SHP77 (cell line): ENCODE data around the gene PRODH2.

Experiments used
- DNase-seq, 2 experiments: peaks; one replicate each; lab custom pipeline; 2025; lab: John Stamatoyannopoulos, UW

Gene PRODH2

GRCh38 chr19:35757749-35758608 is 54.7 kb downstream of the PRODH2 start, which contains the start of gene PROSER3:
TSS of gene PROSER3 (plus strand) at chr19:35758176. CDS start at chr19:35758216, 40 bp downstream.
- peak; percentile 98 for DNase-seq

- DNase-seq: peak; percentile 16 to 74
These were observed 55.4 kb downstream of the PRODH2 start for GRCh38 chr19:35757231-35757748.

GRCh38 chr19:35756377-35757230 is 56.0 kb downstream of the PRODH2 start, which contains the start of gene HSPB6:
TSS of gene HSPB6 (minus strand) at chr19:35757029. CDS start at chr19:35757008, 21 bp downstream.
- peak; percentile 12 to 59 for DNase-seq

- no peak for DNase-seq
These were observed 56.9 kb downstream of the PRODH2 start for GRCh38 chr19:35755550-35756376.

GRCh38 chr19:35755131-35755549 is 57.5 kb downstream of the PRODH2 start:
- DNase-seq: no peak

GRCh38 chr19:35754370-35755130 is 58.1 kb downstream of the PRODH2 start:
- no peak for DNase-seq

GRCh38 chr19:35753634-35754369 is 58.8 kb downstream of the PRODH2 start:
- DNase-seq: no peak

- DNase-seq: no peak
These were observed 59.8 kb downstream of the PRODH2 start for GRCh38 chr19:35752746-35753350.

- DNase-seq: no peak
These were observed 60.6 kb downstream of the PRODH2 start for GRCh38 chr19:35751839-35752745.

- no peak for DNase-seq
These were observed 62.5 kb downstream of the PRODH2 start for GRCh38 chr19:35750167-35750566.
